B cell (primary cell): ENCODE measurements around the gene DPP9. TPM values are rescaled to one million over a fixed set of nuclear protein-coding genes. Genes with fewer than 3 reads are reported as not detected.

ENCODE experiments used
- ATAC-seq: fragments of 200-7000 bp; cut with Tn5 transposase; one replicate; pipeline ENCODE4 v1.10.0; 2021; ENCODE audit warnings: low read depth, mild to moderate bottlenecking, moderate number of reproducible peaks, moderate library complexity
- CTCF ChIA-PET: fragments of 350-600 bp; sonication (Branson Sonifier 250); formaldehyde crosslinking; loops from one replicate; lab custom pipeline; 2021; ENCODE audit warnings: antibody characterized with exemption, inconsistent platforms; lab: Charles Lee
- POLR2A ChIA-PET: fragments of 350-600 bp; sonication (Branson Sonifier 250); formaldehyde crosslinking; loops from one replicate; lab custom pipeline; 2021; ENCODE audit warnings: antibody characterized with exemption; lab: Charles Lee
- DNase-seq: peaks from one replicate; pipeline ENCODE4 v3.0.0; 2013
- H2AFZ ChIP-seq: 2 replicates; pipeline ENCODE4 v1.6.1; 2012; ENCODE audit warnings: mild to moderate bottlenecking, low read depth, low read length; ENCODE audit not compliant: insufficient read depth, poor library complexity, severe bottlenecking
- H3K27ac ChIP-seq, 2 donors: 1 replicate in 1 of 2; 2 replicates in 1 of 2; pipeline ENCODE4 v1.5.1; 2012 to 2013; ENCODE audit warnings: low read length in 2 of 2, mild to moderate bottlenecking in 2 of 2, moderate library complexity in 1 of 2
- H3K27me3 ChIP-seq, 4 experiments: fragments of 200-600 bp in 1 of 4; sonication (generic) in 1 of 4; replicated peaks in 1 of 4; 1 replicate in 2 of 4; 2 replicates in 2 of 4; pipeline versions ENCODE4 v1.6.1 to v1.7.0; 2013 to 2016; ENCODE audit warnings: low read length in 3 of 4, mild to moderate bottlenecking in 2 of 4, mixed read lengths in 1 of 4, moderate library complexity in 1 of 4; ENCODE audit not compliant: insufficient read depth in 4 of 4, control insufficient read depth in 3 of 4; ENCODE audit errors: control extremely low read depth in 1 of 4
- H3K36me3 ChIP-seq, 2 experiments: replicated peaks in 1 of 2; 1 replicate in 1 of 2; 2 replicates in 1 of 2; pipeline versions ENCODE4 v1.6.1 to v1.7.1; 2013; ENCODE audit warnings: low read length in 1 of 2; ENCODE audit not compliant: insufficient read depth in 2 of 2, control insufficient read depth in 1 of 2; ENCODE audit errors: control extremely low read depth in 1 of 2, extremely low read depth in 1 of 2
- H3K4me1 ChIP-seq, 2 donors: fragments of 200-600 bp in 1 of 2; sonication (generic) in 1 of 2; 1 replicate in 1 of 2; 2 replicates in 1 of 2; pipeline versions ENCODE4 v1.5.1 to v1.6.1; 2013 to 2017; ENCODE audit warnings: low read length in 2 of 2; ENCODE audit not compliant: control insufficient read depth in 2 of 2, insufficient read depth in 2 of 2
- H3K4me2 ChIP-seq: replicated peaks from 2 replicates; pipeline ENCODE3; 2012; ENCODE audit warnings: mild to moderate bottlenecking, low read depth, low read length; ENCODE audit not compliant: poor library complexity, severe bottlenecking
- H3K4me3 ChIP-seq, 5 experiments: fragments of 200-600 bp in 1 of 5; sonication (generic) in 1 of 5; 1 replicate in 3 of 5; 2 replicates in 2 of 5; pipeline versions ENCODE4 v1.5.1 to v1.7.0; 2011 to 2016; ENCODE audit warnings: low read length in 4 of 5, mild to moderate bottlenecking in 4 of 5, low read depth in 2 of 5, control low read depth in 1 of 5, moderate library complexity in 1 of 5; ENCODE audit not compliant: insufficient read depth in 1 of 5; ENCODE audit errors: control extremely low read depth in 1 of 5, extremely low read depth in 1 of 5
- H3K79me2 ChIP-seq: fragments of 200-600 bp; sonication (generic); one replicate; pipeline ENCODE4 v1.6.0; 2016; ENCODE audit warnings: low read length; ENCODE audit not compliant: control insufficient read depth, insufficient read depth
- H3K9ac ChIP-seq: fragments of 200-600 bp; sonication (generic); 2 replicates; pipeline ENCODE4 v1.6.1; 2017; ENCODE audit warnings: mild to moderate bottlenecking, low read length, moderate library complexity
- H3K9me3 ChIP-seq, 3 donors: one replicate each; pipeline versions ENCODE4 v1.6.1 to v1.7.1; 2013; ENCODE audit warnings: low read length in 2 of 3; ENCODE audit not compliant: control insufficient read depth in 2 of 3, insufficient read depth in 1 of 3; ENCODE audit errors: control extremely low read depth in 1 of 3
- H4K20me1 ChIP-seq: 2 replicates; pipeline ENCODE4 v1.6.0; 2012; ENCODE audit warnings: mild to moderate bottlenecking, low read length; ENCODE audit not compliant: insufficient read depth, control insufficient read depth, poor library complexity, severe bottlenecking
- H3K27ac Mint-ChIP-seq: one replicate; pipeline ENCODE4 v1.8.0; 2021; ENCODE audit warnings: mixed read lengths
- H3K27me3 Mint-ChIP-seq: one replicate; pipeline ENCODE4 v1.8.0; 2021; ENCODE audit warnings: mixed read lengths
- H3K4me1 Mint-ChIP-seq: one replicate; pipeline ENCODE4 v1.8.0; 2021; ENCODE audit warnings: mixed read lengths
- H3K4me3 Mint-ChIP-seq: one replicate; pipeline ENCODE4 v1.8.0; 2021; ENCODE audit warnings: mixed read lengths
- H3K9me3 Mint-ChIP-seq: one replicate; pipeline ENCODE4 v1.8.0; 2022; ENCODE audit warnings: mixed read lengths; ENCODE audit not compliant: insufficient read depth
- CTCF ChIP-seq: fragments of 200-600 bp; IDR thresholded peaks from one replicate; pipeline ENCODE4 v1.8.0; 2022; ENCODE audit warnings: antibody characterized with exemption, mild to moderate bottlenecking
- EZH2 ChIP-seq: IDR thresholded peaks from 2 replicates; pipeline ENCODE4 v1.6.1; 2012; ENCODE audit warnings: borderline replicate concordance, low read depth, mild to moderate bottlenecking, moderate library complexity, low read length; ENCODE audit not compliant: insufficient read depth, poor library complexity, severe bottlenecking
- WGBS: methylation state at CpG from one replicate; pipeline ENCODE4 v1.1.5; 2013; ENCODE audit warnings: missing lambda C conversion rate; ENCODE audit not compliant: insufficient coverage; 5-methylcytosine and 5-hydroxymethylcytosine counted together
- intact Hi-C: fragments of 100-400 bp; cut with micrococcal nuclease; formaldehyde crosslinking; loops from one replicate; pipeline ENCODE4 v1.10.0; 2022
- polyA plus RNA-seq: library from polyadenylated mRNA; depleted of rRNA; stranded (reverse); fragments of >200 nt; gene quantifications from 2 replicates; pipeline ENCODE4 v1.2.3, GENCODE V29; 2012
- total RNA-seq, 2 donors: library from RNA; stranded (reverse); fragments of 120-200 nt in 1 of 2; gene quantifications; 1 replicate in 1 of 2; 2 replicates in 1 of 2; pipeline versions ENCODE4 v1.2.3 to v1.2.4, GENCODE V29; 2013 to 2022

The DPP9 gene
- total and polyA plus RNA-seq, 2 donors (not counting 1 experiment from before 2014, with no cell fraction given), result 47.3 to 109 TPM

GRCh38 chr19:4748589-4748988 lies 24.9 kb upstream of the DPP9 start:
- H3K27me3 Mint-ChIP-seq, result peaks cover 32% of the 10 kb centered on the region
- H3K9me3 Mint-ChIP-seq, result no peaks in the 10 kb centered on the region
- Histone ChIP-seq H3K79me2 (no peaks in the 10 kb centered on the region), H4K20me1 (no peaks in the 10 kb centered on the region), H3K27ac (no peak overlapping the region), H3K36me3 (no peaks in the 10 kb centered on the region), H3K9me3 (no peaks in the 10 kb centered on the region), H2AFZ (no peak overlapping the region), H3K4me2 (no peak overlapping the region), H3K27me3 (peaks cover 0 to 19% (median 2%) of the 10 kb centered on the region in 4 experiments), H3K4me3 (no peak overlapping the region), H3K9ac (no peak overlapping the region), H3K4me1 (no peaks in the 10 kb centered on the region)
- POLR2A ChIA-PET, result no interaction called here
- TF ChIP-seq CTCF, result no peak
- TF ChIP-seq EZH2, result no peak
- WGBS, result 56% methylated on average over 7 of the region's 9 CpGs
- H3K4me3 Mint-ChIP-seq, result no peak overlapping the region
- intact Hi-C loops, result no loop called here
- no peaks in the 10 kb centered on the region for H3K4me1 Mint-ChIP-seq
- CTCF ChIA-PET, result no interaction called here
- ATAC-seq (no peak), DNase-seq (no peak)
- no peak overlapping the region for H3K27ac Mint-ChIP-seq

- Histone ChIP-seq H4K20me1 (no peaks in the 10 kb centered on the region), H3K4me1 (no peaks in the 10 kb centered on the region), H3K27ac (no peak overlapping the region), H3K4me2 (no peak overlapping the region), H3K4me3 (no peak overlapping the region), H3K79me2 (no peaks in the 10 kb centered on the region), H3K27me3 (peaks cover 0 to 19% (median 2%) of the 10 kb centered on the region in 4 experiments), H2AFZ (no peak overlapping the region), H3K36me3 (no peaks in the 10 kb centered on the region), H3K9ac (no peak overlapping the region), H3K9me3 (no peaks in the 10 kb centered on the region)
- ATAC-seq, result no peak
- 39% methylated on average over 9 of the region's 11 CpGs for whole genome bisulfite sequencing
- H3K27ac Mint-ChIP-seq, result no peak overlapping the region
- H3K4me3 Mint-ChIP-seq, result no peak overlapping the region
- H3K4me1 Mint-ChIP-seq, result no peaks in the 10 kb centered on the region
- peaks cover 34% of the 10 kb centered on the region for H3K27me3 Mint-ChIP-seq
- intact Hi-C loops, result no loop called here
- TF ChIP-seq CTCF (no peak), EZH2 (no peak)
- ChIA-PET POLR2A (no interaction called here), CTCF (no interaction called here)
- H3K9me3 Mint-ChIP-seq, result no peaks in the 10 kb centered on the region
- no peak for DNase-seq
Observed at GRCh38 chr19:4748185-4748584, 24.5 kb upstream of the DPP9 start.
